Esophagus (tissue), 2 donors: ENCODE results near the gene TTC39C. TPM values are rescaled to one million over a fixed set of nuclear protein-coding genes. Genes with fewer than 3 reads are reported as not detected.
A peak's percentile ranks its signal among the peaks of the same experiment; 100 is the strongest.
"Not testable (repeated sequence)": the region's sequence is repeated elsewhere in the genome, so short reads cannot be mapped to it uniquely, and the experiment has no call there.

Source experiments
- H3K27ac ChIP-seq, 2 donors: one replicate each; pipeline ENCODE4 v1.5.1; 2013; ENCODE audit warnings: low read depth in 2 of 2, mild to moderate bottlenecking in 2 of 2, inconsistent platforms in 1 of 2, low read length in 1 of 2, moderate library complexity in 1 of 2
- H3K27me3 ChIP-seq, 2 donors: one replicate each; pipeline ENCODE4 v1.6.1; 2013; ENCODE audit warnings: low read length in 2 of 2, control low read depth in 1 of 2, mild to moderate bottlenecking in 1 of 2; ENCODE audit not compliant: insufficient read depth in 2 of 2, control insufficient read depth in 1 of 2
- H3K36me3 ChIP-seq, 2 donors: one replicate each; pipeline ENCODE4 v1.6.1; 2013; ENCODE audit warnings: low read length in 1 of 2; ENCODE audit not compliant: control insufficient read depth in 2 of 2, insufficient read depth in 2 of 2
- H3K4me1 ChIP-seq, 2 donors: one replicate each; pipeline ENCODE4 v1.6.1; 2013; ENCODE audit warnings: low read length in 1 of 2; ENCODE audit not compliant: control insufficient read depth in 2 of 2, insufficient read depth in 2 of 2
- H3K4me3 ChIP-seq, 2 donors: one replicate each; pipeline ENCODE4 v1.5.1; 2013; ENCODE audit warnings: low read length in 2 of 2, mild to moderate bottlenecking in 2 of 2, low read depth in 1 of 2, moderate library complexity in 1 of 2
- H3K9me3 ChIP-seq, 2 donors: one replicate each; pipeline ENCODE4 v1.6.1; 2013; ENCODE audit warnings: mild to moderate bottlenecking in 2 of 2, low read depth in 1 of 2, low read length in 1 of 2, moderate library complexity in 1 of 2; ENCODE audit not compliant: control insufficient read depth in 2 of 2, insufficient read depth in 1 of 2
- WGBS, 2 donors: extraction: QIAGEN DNeasy Blood & Tissue Kit; methylation state at CpG; one replicate each; pipeline ENCODE4 v1.1.7; 2013; 5-methylcytosine and 5-hydroxymethylcytosine counted together
- polyA plus RNA-seq, 2 donors: library from polyadenylated mRNA; stranded (reverse); fragments of 200-250 nt; gene quantifications; one replicate each; pipeline ENCODE4 v1.2.3, GENCODE V29; 2013
- donor health status: healthy with polysubstance abuse.
- donor health status: Bipolar disorder and iron deficiency.

Gene TTC39C
- polyA plus RNA-seq, 2 donors = 8.5 to 11.2 TPM

DNA sequence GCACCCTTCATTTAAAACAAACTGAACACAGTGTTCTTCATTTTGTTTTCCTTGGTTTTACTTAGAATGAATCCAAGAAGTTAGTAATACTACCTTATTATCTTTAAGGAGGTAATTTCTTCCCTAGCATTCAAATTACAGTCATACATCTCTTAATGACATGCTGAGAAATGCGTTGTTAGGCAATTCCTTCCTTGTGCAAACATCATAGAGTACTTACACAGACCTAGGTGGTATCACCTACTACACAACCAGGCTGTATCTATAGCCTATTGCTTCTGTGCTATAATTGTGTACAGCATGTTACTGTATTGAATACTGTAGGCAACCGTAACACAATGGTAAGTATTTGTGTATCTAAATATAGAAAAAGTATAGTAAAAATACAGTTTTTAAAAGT, 115.9 kb downstream of the TTC39C start:
- Histone ChIP-seq H3K36me3 (no peaks in the 10 kb centered on the region), H3K27me3 (no peaks in the 10 kb centered on the region), H3K27ac (no peak overlapping the region), H3K4me3 (no peak overlapping the region), H3K9me3 (no peaks in the 10 kb centered on the region), H3K4me1 (no peaks in the 10 kb centered on the region)
- WGBS, 2 donors = 54 to 65% methylated on average over 2 of the region's 2 CpGs

DNA sequence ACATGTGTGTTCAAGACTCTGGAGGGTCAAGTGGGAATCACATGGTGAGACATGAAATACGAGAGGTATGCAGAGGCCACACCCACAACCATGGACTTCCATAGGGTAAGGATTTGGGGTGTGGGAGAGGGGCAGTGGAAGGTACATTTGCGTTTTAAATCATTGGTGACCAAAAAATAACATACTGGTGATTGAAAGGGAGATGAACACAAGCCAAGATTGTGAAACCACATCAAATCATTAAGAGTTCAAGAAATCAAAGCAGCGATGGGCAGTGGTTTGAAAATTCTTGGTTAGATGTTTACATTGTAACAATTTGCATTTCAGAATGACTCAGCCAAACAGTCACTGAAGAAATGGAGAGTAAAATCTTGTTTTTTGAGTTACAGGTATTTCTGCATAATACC, 122.4 kb downstream of the TTC39C start:
- H3K36me3 ChIP-seq = no peaks in the 10 kb centered on the region
- no peak overlapping the region for H3K4me3 ChIP-seq
- H3K4me1 ChIP-seq = peaks cover 0 to 2% of the 10 kb centered on the region in 2 donors
- H3K27ac ChIP-seq = no peak overlapping the region
- no peaks in the 10 kb centered on the region for H3K27me3 ChIP-seq
- H3K9me3 ChIP-seq = no peaks in the 10 kb centered on the region
- 67 to 71% methylated on average over 3 of the region's 3 CpGs for WGBS, 2 donors

DNA sequence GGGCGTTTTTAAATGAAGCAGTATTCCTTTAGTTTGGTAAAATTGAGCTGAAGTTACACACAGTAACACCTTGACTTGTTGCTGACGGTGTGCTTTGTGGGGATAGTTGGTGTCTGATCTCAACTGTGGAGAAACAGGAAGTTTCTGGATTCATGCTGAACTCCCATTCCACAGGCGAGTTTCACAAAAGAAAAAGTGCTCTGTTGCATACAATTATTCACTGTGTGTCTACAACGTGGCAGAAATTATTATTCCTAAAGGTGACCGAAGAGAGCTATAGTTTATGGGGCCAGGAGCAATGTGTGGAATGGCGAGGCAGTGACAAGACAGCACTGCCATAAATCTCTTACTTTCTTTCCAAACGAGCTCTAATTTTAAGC, 123.8 kb downstream of the TTC39C start:
- H3K9me3 ChIP-seq = no peaks in the 10 kb centered on the region
- H3K27ac ChIP-seq = no peak overlapping the region
- no peaks in the 10 kb centered on the region for H3K36me3 ChIP-seq
- 28 to 31% methylated on average over 7 of the region's 7 CpGs for WGBS, 2 donors
- no peaks in the 10 kb centered on the region for H3K27me3 ChIP-seq
- peaks cover 0 to 2% of the 10 kb centered on the region in 2 donors for H3K4me1 ChIP-seq
- H3K4me3 ChIP-seq = peak overlapping the region; percentile 41 to 56

DNA sequence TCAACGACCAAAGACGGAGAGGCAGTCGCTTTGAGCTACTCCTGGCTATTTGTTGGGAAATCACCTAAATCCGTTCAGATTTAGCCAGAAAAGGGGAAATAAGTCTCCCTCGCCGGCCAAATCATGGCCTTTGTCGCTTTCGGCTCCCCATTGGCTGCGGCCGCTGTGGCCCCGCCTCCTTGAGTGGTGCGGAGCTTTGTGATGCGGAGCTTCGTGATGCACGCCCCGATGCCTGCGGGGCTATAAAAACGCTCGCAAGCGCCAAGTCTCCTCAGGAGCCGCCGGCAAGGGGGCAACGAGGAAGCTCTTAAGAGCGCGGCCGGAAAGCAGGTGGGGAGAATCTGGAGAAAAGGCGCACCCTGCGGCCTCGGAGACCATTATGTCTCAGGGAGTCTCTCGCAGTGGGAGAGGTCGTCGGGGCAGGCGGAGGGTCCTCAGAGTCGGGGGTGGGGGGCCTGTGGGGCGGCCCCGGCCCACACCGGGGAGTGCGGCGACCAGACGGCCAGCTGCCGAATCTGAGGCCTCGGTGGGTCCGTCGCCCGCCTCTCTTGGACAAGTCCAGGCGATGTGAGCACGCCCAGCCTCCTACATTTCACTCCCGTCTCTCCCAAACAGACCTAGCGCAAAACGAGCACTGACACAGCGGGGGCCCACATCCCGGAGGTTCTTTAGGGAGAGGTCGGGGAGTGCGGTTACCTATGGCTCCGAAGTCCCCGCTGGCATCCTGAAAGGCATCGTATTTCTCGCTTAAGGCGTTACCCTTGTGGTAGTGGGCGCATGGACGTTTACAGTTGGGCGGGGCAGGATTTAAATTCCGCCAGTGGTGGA, 124.4 kb downstream of the TTC39C start, which contains the start of gene CABYR:
Gene CABYR (plus strand): TSS at position 274 of the 828 bp plus-strand sequence. CDS start 4,053 bp downstream, outside the sequence.
- 2 to 3% methylated on average over 61 to 63 of the region's 63 CpGs for WGBS, 2 donors
- Histone ChIP-seq H3K4me1 (peaks cover 0 to 2% of the 10 kb centered on the region in 2 donors), H3K9me3 (no peaks in the 10 kb centered on the region), H3K36me3 (no peaks in the 10 kb centered on the region), H3K27me3 (no peaks in the 10 kb centered on the region), H3K4me3 (peak within 1 kb of the TSS; percentile 41 to 56), H3K27ac (no peak within 1 kb of the TSS)

DNA sequence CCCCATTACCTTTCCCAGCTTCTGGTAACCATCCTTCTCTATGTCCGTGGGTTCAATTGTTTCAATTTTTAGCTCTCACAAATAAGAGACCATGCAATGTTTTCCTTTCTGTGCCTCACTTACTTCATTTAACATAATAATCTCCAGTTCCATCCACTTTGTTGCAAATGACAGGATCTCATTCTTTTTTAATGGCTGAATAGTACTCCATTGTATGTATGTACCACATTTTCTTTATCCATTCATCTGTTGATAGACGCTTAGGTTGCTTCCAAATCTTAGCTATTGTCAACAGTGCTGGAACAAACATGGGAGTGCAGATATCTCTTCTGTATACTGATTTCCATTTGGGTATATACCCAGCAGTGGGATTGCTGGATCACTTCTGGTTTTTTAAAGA, 126.1 kb downstream of the TTC39C start:
- Histone ChIP-seq H3K4me1 (peaks cover 0 to 2% of the 10 kb centered on the region in 2 donors), H3K4me3 (no peak overlapping the region), H3K36me3 (no peaks in the 10 kb centered on the region), H3K27ac (no peak overlapping the region), H3K27me3 (no peaks in the 10 kb centered on the region), H3K9me3 (no peaks in the 10 kb centered on the region)
- WGBS, 2 donors = 94 to 97% methylated on average over 2 of the region's 2 CpGs

DNA sequence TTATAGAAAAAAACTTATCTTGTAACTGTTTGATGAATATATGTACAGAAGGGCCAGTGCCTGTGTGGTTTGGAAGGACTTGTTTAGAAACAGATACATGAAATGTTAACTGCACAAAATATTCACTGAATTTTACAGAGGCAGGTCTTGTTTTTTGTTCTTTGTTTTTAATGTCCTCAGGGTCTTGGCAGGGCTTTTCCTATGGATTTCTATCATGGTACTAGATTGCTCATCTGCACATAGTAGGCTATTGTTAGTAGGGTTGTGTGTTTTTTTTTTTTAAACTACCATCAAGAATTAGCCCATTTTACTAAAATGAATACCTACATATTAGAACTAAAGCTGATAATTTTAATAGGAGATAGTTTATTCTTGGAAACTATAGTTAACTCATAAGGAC, 127.8 kb downstream of the TTC39C start:
- Histone ChIP-seq H3K9me3 (no peaks in the 10 kb centered on the region), H3K36me3 (no peaks in the 10 kb centered on the region), H3K4me1 (peaks cover 0 to 2% of the 10 kb centered on the region in 2 donors), H3K27me3 (no peaks in the 10 kb centered on the region), H3K27ac (no peak overlapping the region), H3K4me3 (no peak overlapping the region)

DNA sequence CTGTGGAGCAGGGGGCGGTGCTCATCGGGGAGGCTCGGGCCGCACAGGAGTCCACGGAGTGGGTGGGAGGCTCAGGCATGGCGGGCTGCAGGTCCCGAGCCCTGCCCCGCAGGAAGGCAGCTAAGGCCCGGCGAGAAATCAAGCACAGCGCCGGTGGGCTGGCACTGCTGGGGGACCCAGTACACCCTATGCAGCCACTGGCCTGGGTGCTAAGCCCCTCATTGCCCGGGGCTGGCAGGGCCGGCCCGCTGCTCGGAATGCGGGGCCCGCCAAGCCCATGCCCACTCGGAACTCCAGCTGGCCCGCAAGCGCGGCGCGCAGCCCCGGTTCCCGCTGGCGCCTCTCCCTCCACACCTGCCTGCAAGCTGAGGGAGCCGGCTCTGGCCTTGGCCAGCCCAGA, 135.0 kb downstream of the TTC39C start:
- H3K9me3 ChIP-seq, H3K27me3 ChIP-seq, H3K27ac ChIP-seq, H3K36me3 ChIP-seq, H3K4me3 ChIP-seq, H3K4me1 ChIP-seq: not testable (repeated sequence)
- WGBS, 2 donors = 94 to 97% methylated on average over 19 to 28 of the region's 28 CpGs

DNA sequence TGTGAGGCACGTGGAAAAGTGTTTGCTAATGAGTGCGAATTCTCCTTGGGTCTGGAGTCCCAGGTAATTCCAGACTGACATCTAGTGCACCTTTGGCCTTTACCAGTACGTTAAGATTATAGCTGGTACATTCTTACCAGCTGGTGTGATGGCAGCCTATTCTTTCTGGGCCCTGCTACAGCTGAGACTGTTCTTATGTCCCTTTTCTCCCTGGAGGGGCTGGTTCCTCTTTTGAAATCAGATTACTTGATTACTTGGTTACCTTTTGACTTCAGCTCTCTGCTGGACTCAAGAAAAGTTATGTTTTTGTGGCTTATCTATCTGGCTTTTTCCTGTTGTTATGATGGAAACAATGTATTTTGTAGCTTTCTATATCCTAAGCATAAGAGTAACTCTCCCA, 138.8 kb downstream of the TTC39C start:
- Histone ChIP-seq H3K4me3 (no peak overlapping the region), H3K36me3 (peaks cover 3 to 7% of the 10 kb centered on the region in 2 donors)
- 92 to 93% methylated on average over 3 of the region's 3 CpGs for WGBS, 2 donors

DNA sequence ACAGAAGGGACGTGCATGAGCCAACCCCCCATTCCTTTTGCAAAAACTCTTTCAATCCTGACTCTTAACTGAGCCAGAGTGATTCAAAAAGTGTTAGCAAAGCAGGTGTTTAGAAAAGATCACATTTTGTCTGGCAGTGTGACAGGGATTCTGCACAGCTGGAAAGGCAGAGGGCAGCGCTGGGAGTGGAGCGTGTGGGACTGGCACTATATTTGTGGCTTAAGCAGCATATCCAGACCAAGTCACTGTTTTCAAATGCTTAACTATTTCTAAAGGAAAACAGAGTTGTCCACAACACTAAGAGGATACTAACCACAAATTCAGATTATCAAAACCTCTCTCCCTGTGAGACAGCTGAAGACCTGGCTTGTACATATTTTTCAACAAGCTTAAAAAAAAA, 143.3 kb downstream of the TTC39C start:
- Histone ChIP-seq H3K27me3 (no peaks in the 10 kb centered on the region), H3K4me3 (no peak overlapping the region), H3K9me3 (no peaks in the 10 kb centered on the region), H3K4me1 (no peaks in the 10 kb centered on the region), H3K36me3 (peaks cover 3 to 10% of the 10 kb centered on the region in 2 donors), H3K27ac (no peak overlapping the region)
- WGBS, 2 donors = 93 to 96% methylated on average over 3 of the region's 3 CpGs

More for the DNA sequence above, 138.8 kb downstream of the TTC39C start:
- no peaks in the 10 kb centered on the region for H3K9me3 ChIP-seq
- H3K27me3 ChIP-seq = no peaks in the 10 kb centered on the region
- H3K27ac ChIP-seq = no peak overlapping the region
- H3K4me1 ChIP-seq = no peaks in the 10 kb centered on the region

DNA sequence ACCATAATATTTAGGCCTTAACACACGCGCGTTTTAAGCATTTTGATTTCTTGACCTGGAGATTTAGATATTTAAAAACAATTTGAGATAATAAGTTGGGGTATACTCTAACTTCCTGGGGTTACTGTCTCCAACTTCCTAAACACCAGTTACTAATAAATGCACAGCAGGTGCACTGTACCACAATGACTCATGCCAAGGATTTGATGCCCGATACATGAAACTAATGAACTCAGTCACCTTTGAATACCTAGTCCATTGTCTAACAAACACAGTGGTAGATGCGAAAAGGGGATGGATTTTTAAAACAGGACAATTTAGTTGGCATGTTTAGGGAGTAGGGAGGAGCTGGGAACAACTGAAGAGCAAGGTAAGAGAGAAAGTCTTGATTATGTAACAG, 145.5 kb downstream of the TTC39C start:
- Histone ChIP-seq H3K27me3 (no peaks in the 10 kb centered on the region), H3K9me3 (no peaks in the 10 kb centered on the region), H3K27ac (no peak overlapping the region), H3K4me1 (no peaks in the 10 kb centered on the region), H3K36me3 (peaks cover 3 to 14% of the 10 kb centered on the region in 2 donors), H3K4me3 (no peak overlapping the region)
- WGBS, 2 donors = 88 to 91% methylated on average over 5 of the region's 5 CpGs
